Jurkat, Clone E6-1 (cell line): ENCODE data around the gene SFMBT1.
"Not testable (repeated sequence)": the region's sequence is repeated elsewhere in the genome, so short reads cannot be mapped to it uniquely, and the experiment has no call there.

Experiments used
- DNase-seq: peaks from one replicate; pipeline ENCODE4 v3.0.0-alpha.2; 2011; ENCODE audit warnings: low read depth, low spot score
- H3K4me3 ChIP-seq: 2 replicates; pipeline ENCODE4 v1.5.1; 2011; ENCODE audit warnings: mild to moderate bottlenecking, low read length, control low read depth, moderate library complexity

Gene SFMBT1

GRCh38 chr3:53074366-53074696, 28.5 kb upstream of the SFMBT1 start:
- H3K4me3 ChIP-seq: no peak overlapping the region
- no peak for DNase-seq

GRCh38 chr3:53073553-53074365, 27.9 kb upstream of the SFMBT1 start:
- DNase-seq: no peak
- H3K4me3 ChIP-seq: peak overlapping the region; percentile 61

GRCh38 chr3:53072653-53073552, 27.0 kb upstream of the SFMBT1 start:
- H3K4me3 ChIP-seq: peak overlapping the region; percentile 61
- peak; percentile 83 for DNase-seq

- no peak for DNase-seq
- H3K4me3 ChIP-seq: peak overlapping the region; percentile 61; the same call in 1 of the 2 replicates
Observed at GRCh38 chr3:53071882-53072431, 26.1 kb upstream of the SFMBT1 start.

- DNase-seq: no peak
- no peak overlapping the region for H3K4me3 ChIP-seq
Observed at GRCh38 chr3:53069422-53070068, 23.7 kb upstream of the SFMBT1 start.

GRCh38 chr3:53068176-53068575, 22.3 kb upstream of the SFMBT1 start:
- no peak for DNase-seq
- no peak overlapping the region for H3K4me3 ChIP-seq

GRCh38 chr3:53067567-53067966, 21.7 kb upstream of the SFMBT1 start:
- DNase-seq: no peak
- H3K4me3 ChIP-seq: no peak overlapping the region

GRCh38 chr3:53065841-53066480, 20.1 kb upstream of the SFMBT1 start:
- no peak overlapping the region for H3K4me3 ChIP-seq
- DNase-seq: no peak

- no peak overlapping the region for H3K4me3 ChIP-seq
- no peak for DNase-seq
Observed at GRCh38 chr3:53062905-53063304, 17.0 kb upstream of the SFMBT1 start.

- DNase-seq: no peak
- H3K4me3 ChIP-seq: no peak overlapping the region
Observed at GRCh38 chr3:53056442-53056841, 10.6 kb upstream of the SFMBT1 start.

- DNase-seq, H3K4me3 ChIP-seq: not testable (repeated sequence)
Observed at GRCh38 chr3:53054233-53054632, 8.4 kb upstream of the SFMBT1 start.

- DNase-seq: no peak
Observed at GRCh38 chr3:53051929-53052328, 6.1 kb upstream of the SFMBT1 start.

GRCh38 chr3:53049987-53050386, 4.1 kb upstream of the SFMBT1 start:
- H3K4me3 ChIP-seq: no peak overlapping the region
- DNase-seq: no peak

More at GRCh38 chr3:53051929-53052328, 6.1 kb upstream of the SFMBT1 start:
- H3K4me3 ChIP-seq: no peak overlapping the region

- H3K4me3 ChIP-seq: peak overlapping the region; percentile 56
- no peak for DNase-seq
Observed at GRCh38 chr3:53046171-53047170, 598 bp upstream of the SFMBT1 start.

GRCh38 chr3:53044711-53045517, 959 bp downstream of the SFMBT1 start:
- H3K4me3 ChIP-seq: peak overlapping the region; percentile 80
- peak; percentile 42 for DNase-seq

- no peak for DNase-seq
- peak overlapping the region; percentile 80 for H3K4me3 ChIP-seq
Observed at GRCh38 chr3:53044371-53044710, 1.5 kb downstream of the SFMBT1 start.

GRCh38 chr3:53043738-53044137, 2.1 kb downstream of the SFMBT1 start:
- no peak for DNase-seq

More at GRCh38 chr3:53043738-53044137, 2.1 kb downstream of the SFMBT1 start:
- no peak overlapping the region for H3K4me3 ChIP-seq
